H1 (cell line): ENCODE data around the gene FAM53A. TPM values are rescaled to one million over a fixed set of nuclear protein-coding genes. Genes with fewer than 3 reads are reported as not detected.

ENCODE experiments used
- BRCA1 ChIP-seq: IDR thresholded peaks from 2 replicates; pipeline ENCODE4 v1.6.1; 2012; ENCODE audit warnings: low read depth, low read length, improper control_type of control experiment
- CBX5 ChIP-seq: fragments of 300-800, 300-1000 bp; sonication (generic); IDR thresholded peaks from 2 replicates; pipeline ENCODE4 v1.7.1; 2016; ENCODE audit warnings: antibody characterized with exemption, low read length, low read depth
- CHD7 ChIP-seq: fragments of 300-600 bp; sonication (generic); IDR thresholded peaks from 2 replicates; pipeline ENCODE4 v1.7.1; 2012; ENCODE audit warnings: low read length, moderate library complexity, mild to moderate bottlenecking, inconsistent platforms; ENCODE audit not compliant: insufficient replicate concordance
- E2F6 ChIP-seq: IDR thresholded peaks from 2 replicates; pipeline ENCODE4 v1.6.1; 2012; ENCODE audit warnings: inconsistent platforms
- JUN ChIP-seq: IDR thresholded peaks from 2 replicates; pipeline ENCODE4 v1.6.1; 2011; ENCODE audit warnings: low read depth, mild to moderate bottlenecking, improper control_type of control experiment, low read length
- MAFK ChIP-seq: IDR thresholded peaks from 2 replicates; pipeline ENCODE4 v1.6.1; 2012; ENCODE audit warnings: low read depth, mild to moderate bottlenecking, improper control_type of control experiment, low read length
- polyA plus RNA-seq, 7 experiments: library from polyadenylated mRNA; depleted of rRNA in 3 of 7; stranded (reverse) in 5 of 7; unstranded in 2 of 7; fragments of >200 nt in 5 of 7; fragments of 200-250 nt in 2 of 7; gene quantifications; 1 replicate in 5 of 7; 2 replicates in 1 of 7; 4 replicates in 1 of 7; pipeline versions ENCODE4 v1.2.1 to v1.2.3, GENCODE V29; 2011 to 2013; ENCODE audit warnings: missing spikeins in 2 of 7, mixed read lengths in 2 of 7
- total RNA-seq: library from RNA; stranded (reverse); fragmentation: NEBNext Ultra II Directional; extraction: Animal tissue kit (Norgen Biotek cat#: 25700); gene quantifications from 2 replicates; pipeline ENCODE4 v1.2.1, GENCODE V29; 2021

Gene FAM53A
- total and polyA plus RNA-seq, 2 of the 8 experiments (the other 6 are each of a cell fraction or from before 2014, with no cell fraction given) = 1.9 to 2.0 TPM

- TF ChIP-seq CHD7 (no peak), MAFK (no peak), E2F6 (no peak), JUN (no peak), BRCA1 (no peak), CBX5 (no peak)
These were observed 59.6 kb downstream of the FAM53A start (continued) for GRCh38 chr4:1624519-1624910.
